Erythroblast (primary cell): Measurements from ENCODE around the gene C3.

Experiments used
- GATA1 ChIP-seq: IDR thresholded peaks from 2 replicates; pipeline ENCODE4 v1.6.1; 2011; ENCODE audit warnings: low read depth, mild to moderate bottlenecking, control low read depth, low read length, moderate library complexity
- POLR2A ChIP-seq: IDR thresholded peaks from 2 replicates; pipeline ENCODE4 v1.6.1; 2011; ENCODE audit warnings: mild to moderate bottlenecking, low read length

- TF ChIP-seq POLR2A (no peak), GATA1 (no peak)
These were observed 12.8 kb downstream of the C3 start for GRCh38 chr19:6707658-6708018.
